IMR-90 (cell line): ENCODE data around the gene STRIP1. TPM values are rescaled to one million over a fixed set of nuclear protein-coding genes. Genes with fewer than 3 reads are reported as not detected.
A peak's percentile ranks its signal among the peaks of the same experiment; 100 is the strongest.

Source experiments
- ATAC-seq: fragments of 200-7000 bp; cut with Tn5 transposase; 2 replicates; pipeline ENCODE4 v1.9.1; 2020; ENCODE audit warnings: low read depth, mild to moderate bottlenecking, moderate library complexity
- BruUV-seq: library from RNA; stranded (reverse); fragments of 400-500 nt; replicated peaks from 2 replicates; lab custom pipeline; 2021; lab: Mats Ljungman, UMichigan
- CTCF ChIA-PET: fragments of 300-600 bp; formaldehyde crosslinking; extraction: SDS; loops from one replicate; lab custom pipeline; 2021; ENCODE audit warnings: antibody characterized with exemption; lab: Yijun Ruan, JAX
- POLR2A ChIA-PET: fragments of 300-600 bp; sonication (Branson Sonifier 250); formaldehyde crosslinking; loops from one replicate; lab custom pipeline; 2022; ENCODE audit warnings: antibody characterized with exemption; ENCODE audit not compliant: unreplicated experiment; lab: Charles Lee
- DNase-seq: peaks from one replicate; pipeline ENCODE4 v3.0.0; 2013
- H2AFZ ChIP-seq: replicated peaks from 2 replicates; pipeline ENCODE3; 2013; ENCODE audit warnings: low read length, mild to moderate bottlenecking; ENCODE audit not compliant: poor library complexity
- H2AK5ac ChIP-seq: 2 replicates; pipeline ENCODE4 v1.6.1; 2013; ENCODE audit warnings: low read depth, low read length, inconsistent platforms
- H2AK9ac ChIP-seq: replicated peaks from 2 replicates; pipeline ENCODE3; 2013; ENCODE audit warnings: mild to moderate bottlenecking, low read depth, low read length, moderate library complexity; ENCODE audit not compliant: poor library complexity
- H2BK120ac ChIP-seq: 2 replicates; pipeline ENCODE4 v1.6.1; 2013; ENCODE audit warnings: low read depth, low read length, inconsistent platforms
- H2BK15ac ChIP-seq: 3 replicates; pipeline ENCODE4 v1.6.1; 2013; ENCODE audit warnings: low read depth, low read length, inconsistent platforms
- H2BK20ac ChIP-seq: 2 replicates; pipeline ENCODE4 v1.6.1; 2013; ENCODE audit warnings: low read depth, mild to moderate bottlenecking, inconsistent platforms, low read length, moderate library complexity
- H2BK5ac ChIP-seq: 2 replicates; pipeline ENCODE4 v1.6.1; 2013; ENCODE audit warnings: mild to moderate bottlenecking, low read depth, low read length, inconsistent platforms; ENCODE audit not compliant: poor library complexity, severe bottlenecking
- H3K14ac ChIP-seq: replicated peaks from 2 replicates; pipeline ENCODE4 v1.6.1; 2013; ENCODE audit warnings: low read depth, low read length, inconsistent platforms
- H3K18ac ChIP-seq: 2 replicates; pipeline ENCODE4 v1.6.1; 2013; ENCODE audit warnings: low read depth, low read length, control low read depth
- H3K23ac ChIP-seq: 2 replicates; pipeline ENCODE4 v1.6.1; 2013; ENCODE audit warnings: low read depth, low read length, inconsistent platforms
- H3K27ac ChIP-seq: 2 replicates; pipeline ENCODE4 v1.5.1; 2013; ENCODE audit warnings: mild to moderate bottlenecking, control low read depth, low read length; ENCODE audit not compliant: insufficient read depth
- H3K27me3 ChIP-seq: 2 replicates; pipeline ENCODE4 v1.6.1; 2013; ENCODE audit warnings: low read length; ENCODE audit not compliant: control insufficient read depth, insufficient read depth
- H3K36me3 ChIP-seq: 2 replicates; pipeline ENCODE4 v1.6.1; 2013; ENCODE audit warnings: low read length, mixed read lengths; ENCODE audit not compliant: control insufficient read depth, insufficient read depth
- H3K4ac ChIP-seq: 2 replicates; pipeline ENCODE4 v1.6.1; 2013; ENCODE audit warnings: low read depth, low read length, inconsistent platforms
- H3K4me1 ChIP-seq: 2 replicates; pipeline ENCODE4 v1.6.1; 2013; ENCODE audit warnings: low read length, mixed read lengths; ENCODE audit not compliant: control insufficient read depth, insufficient read depth
- H3K4me2 ChIP-seq: 2 replicates; pipeline ENCODE4 v1.6.1; 2013; ENCODE audit warnings: low read depth, mild to moderate bottlenecking, control low read depth, low read length, moderate library complexity
- H3K4me3 ChIP-seq: 2 replicates; pipeline ENCODE4 v1.5.1; 2013; ENCODE audit warnings: low read depth, mild to moderate bottlenecking, control low read depth, low read length, moderate library complexity; ENCODE audit not compliant: insufficient read depth
- H3K56ac ChIP-seq: 2 replicates; pipeline ENCODE4 v1.6.1; 2013; ENCODE audit warnings: low read length, inconsistent platforms; ENCODE audit not compliant: insufficient read depth; ENCODE audit errors: extremely low read depth
- H3K79me1 ChIP-seq, 2 experiments: 2 replicates each; pipeline ENCODE4 v1.6.1; 2013; ENCODE audit warnings: low read length in 2 of 2, inconsistent platforms in 1 of 2, low read depth in 1 of 2
- H3K9ac ChIP-seq: 2 replicates; pipeline ENCODE4 v1.6.1; 2013; ENCODE audit warnings: low read depth, low read length, control low read depth
- H3K9me1 ChIP-seq: 2 replicates; pipeline ENCODE4 v1.6.1; 2013; ENCODE audit warnings: low read length, inconsistent platforms; ENCODE audit not compliant: insufficient read depth
- H3K9me3 ChIP-seq: 2 replicates; pipeline ENCODE4 v1.6.1; 2013; ENCODE audit warnings: low read length; ENCODE audit not compliant: control insufficient read depth, insufficient read depth
- H4K20me1 ChIP-seq: 2 replicates; pipeline ENCODE4 v1.6.1; 2013; ENCODE audit warnings: low read length, inconsistent platforms; ENCODE audit not compliant: insufficient read depth
- H4K5ac ChIP-seq: 2 replicates; pipeline ENCODE4 v1.6.1; 2013; ENCODE audit warnings: mild to moderate bottlenecking, low read depth, low read length, control low read depth
- H4K8ac ChIP-seq, 2 experiments: 2 replicates each; pipeline ENCODE4 v1.6.1; 2013; ENCODE audit warnings: low read depth in 2 of 2, low read length in 2 of 2, control low read depth in 1 of 2, inconsistent platforms in 1 of 2
- H4K91ac ChIP-seq: 2 replicates; pipeline ENCODE4 v1.6.1; 2013; ENCODE audit warnings: low read depth, low read length, inconsistent platforms; ENCODE audit not compliant: insufficient read depth
- CEBPB ChIP-seq: IDR thresholded peaks from 2 replicates; pipeline ENCODE4 v1.6.1; 2012; ENCODE audit warnings: low read depth, low read length, improper control_type of control experiment
- FOS ChIP-seq: fragments of 150-350 bp; IDR thresholded peaks from 2 replicates; pipeline ENCODE4 v1.6.1; 2016; ENCODE audit warnings: low read depth, low read length
- MXI1 ChIP-seq: IDR thresholded peaks from 2 replicates; pipeline ENCODE4 v1.6.1; 2012; ENCODE audit warnings: low read depth, mild to moderate bottlenecking, low read length, moderate library complexity, borderline replicate concordance
- WGBS, 2 experiments: methylation state at CpG; one replicate each; pipeline versions ENCODE4 v1.1.5 to v1.1.7; 2013; ENCODE audit warnings: missing lambda C conversion rate in 2 of 2; ENCODE audit not compliant: insufficient read length in 1 of 2; ENCODE audit errors: extremely low coverage in 2 of 2; 5-methylcytosine and 5-hydroxymethylcytosine counted together
- dilution Hi-C: fragments of 300-500 bp; cut with HindIII; formaldehyde crosslinking; loops from one replicate; pipeline ENCODE4 v1.14.3; 2018; ENCODE audit warnings: low sequenced_read_pairs; ENCODE audit not compliant: unreplicated experiment
- in situ Hi-C: fragments of 300-500 bp; cut with MboI; formaldehyde crosslinking; loops from 3 replicates; pipeline ENCODE4 v1.14.3; 2019; ENCODE audit warnings: low sequenced_read_pairs, inconsistent platforms, mixed read lengths
- intact Hi-C: fragments of 100-400 bp; cut with micrococcal nuclease; formaldehyde crosslinking; loops from 2 replicates; pipeline ENCODE4 v1.10.0; 2022
- polyA plus RNA-seq, 3 experiments: library from polyadenylated mRNA; depleted of rRNA; stranded (reverse); fragments of >200 nt; gene quantifications; 2 replicates each; pipeline ENCODE4 v1.2.3, GENCODE V29; 2012; ENCODE audit warnings: low replicate concordance in 1 of 3
- total RNA-seq: library from RNA; depleted of rRNA; stranded (reverse); fragments of >200 nt; gene quantifications from 2 replicates; pipeline ENCODE4 v1.2.3, GENCODE V29; 2012

The STRIP1 gene
- total and polyA plus RNA-seq, 2 of the 4 experiments (the other 2 are of a cell fraction): 30.4 to 33.5 TPM

DNA sequence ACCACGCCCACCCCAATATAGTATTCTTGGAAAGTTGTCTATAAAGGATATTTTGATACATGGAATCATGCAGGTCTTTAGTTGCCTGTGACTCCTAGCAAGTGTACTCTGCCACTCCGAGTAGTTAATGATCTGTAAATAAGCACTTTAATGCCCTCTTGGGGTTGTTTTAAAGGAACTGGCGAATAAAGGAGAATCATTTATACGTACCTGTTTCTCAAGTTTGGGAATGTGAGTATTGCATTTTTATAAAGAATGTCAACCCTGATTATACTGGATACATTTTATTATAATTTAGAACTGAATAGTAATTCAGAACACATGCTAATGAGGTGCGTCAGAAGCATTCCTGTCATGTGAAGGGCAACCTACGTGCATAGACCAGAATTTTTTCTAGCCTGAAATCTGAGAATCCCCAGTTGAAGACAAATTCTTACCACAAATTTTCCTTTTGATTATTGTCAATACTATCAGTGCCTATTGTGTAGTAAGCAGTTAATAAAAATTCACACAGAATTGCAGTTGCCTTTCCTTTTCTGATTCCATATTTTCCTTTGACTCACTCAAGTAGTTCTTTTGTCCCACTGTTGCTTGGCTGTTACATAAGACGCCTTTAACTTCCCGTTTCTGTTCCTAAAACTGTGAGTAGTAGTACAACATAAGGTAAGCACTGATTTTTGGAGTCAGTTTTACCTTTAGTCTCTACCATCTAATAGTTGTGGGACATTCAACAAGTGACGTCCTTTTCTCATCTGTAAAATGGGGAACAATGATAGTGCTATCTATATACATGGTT lies 44.7 kb upstream of the STRIP1 start (continued):
- TF ChIP-seq FOS: no peak

DNA sequence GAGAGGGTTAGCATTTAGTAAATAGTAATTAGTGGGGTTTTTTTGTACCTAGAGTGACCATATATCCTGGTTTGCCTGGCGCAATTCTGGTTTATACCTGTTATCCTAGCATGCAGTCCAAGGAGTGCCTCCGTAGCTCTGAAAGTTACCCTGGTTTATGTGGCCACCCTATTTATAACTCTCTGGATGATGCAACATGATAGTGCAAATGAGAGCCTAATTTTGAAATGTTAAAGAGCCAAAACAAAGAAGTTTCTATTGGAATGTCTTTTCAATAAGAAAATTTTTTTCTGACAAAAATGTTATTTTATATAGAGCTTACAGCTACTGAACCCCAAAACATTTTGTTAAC lies 44.1 kb upstream of the STRIP1 start:
- DNase-seq (no peak), ATAC-seq (no peak)
- no peak overlapping the region for H3K14ac ChIP-seq
- dilution Hi-C loops (no loop called here), intact Hi-C loops (no loop called here), in situ Hi-C loops (no loop called here)
- peaks cover 6% of the 10 kb centered on the region; the same call in 1 of the 2 replicates for H3K4me1 ChIP-seq
- H3K4me3 ChIP-seq: no peak overlapping the region
- no TSS peak for BruUV-seq
- H3K4ac ChIP-seq: no peak overlapping the region
- no peak overlapping the region for H2BK15ac ChIP-seq
- peaks cover 5% of the 10 kb centered on the region for H3K36me3 ChIP-seq
- H4K8ac ChIP-seq: no peak overlapping the region
- no peak overlapping the region for H3K23ac ChIP-seq
- H2BK120ac ChIP-seq: no peak overlapping the region
- ChIA-PET CTCF (no interaction called here), POLR2A (no interaction called here)
- H2AK5ac ChIP-seq: no peak overlapping the region
- H2BK20ac ChIP-seq: no peak overlapping the region
- H3K56ac ChIP-seq: no peak overlapping the region
- H3K9me1 ChIP-seq: peaks cover 15% of the 10 kb centered on the region
- H2AFZ ChIP-seq: no peak overlapping the region
- H2BK5ac ChIP-seq: no peak overlapping the region
- no peak overlapping the region for H4K91ac ChIP-seq
- H4K20me1 ChIP-seq: peaks cover 61% of the 10 kb centered on the region
- no peak overlapping the region for H3K9ac ChIP-seq
- no peak overlapping the region for H3K4me2 ChIP-seq
- no CpG with 5 or more reads among the region's 2 CpGs for WGBS, 2 experiments
- H3K18ac ChIP-seq: no peak overlapping the region
- no peaks in the 10 kb centered on the region for H3K27me3 ChIP-seq
- H2AK9ac ChIP-seq: no peak overlapping the region
- H3K27ac ChIP-seq: no peak overlapping the region
- H4K5ac ChIP-seq: no peak overlapping the region
- peak; percentile 69 for TF ChIP-seq CEBPB
- TF ChIP-seq MXI1: no peak
- H3K9me3 ChIP-seq: no peaks in the 10 kb centered on the region
- H3K79me1 ChIP-seq: peaks cover 41 to 93% of the 10 kb centered on the region in 2 experiments
